22Rv1 (cell line): ENCODE results near the gene RMI2.

Experiments used
- H3K27ac ChIP-seq: fragments of 450-650 bp; 2 replicates; pipeline ENCODE4 v1.5.1; 2017
- ZFX ChIP-seq: fragments of 450-650 bp; IDR thresholded peaks from 2 replicates; pipeline ENCODE4 v1.6.1; 2017; ENCODE audit warnings: antibody characterized with exemption, borderline replicate concordance
- TF ChIP-seq, protein P1 (sequence below): fragments of 450-650 bp; IDR thresholded peaks from 2 replicates; pipeline ENCODE4 v1.5.1; 2017; ENCODE audit warnings: mild to moderate bottlenecking

Gene RMI2

DNA sequence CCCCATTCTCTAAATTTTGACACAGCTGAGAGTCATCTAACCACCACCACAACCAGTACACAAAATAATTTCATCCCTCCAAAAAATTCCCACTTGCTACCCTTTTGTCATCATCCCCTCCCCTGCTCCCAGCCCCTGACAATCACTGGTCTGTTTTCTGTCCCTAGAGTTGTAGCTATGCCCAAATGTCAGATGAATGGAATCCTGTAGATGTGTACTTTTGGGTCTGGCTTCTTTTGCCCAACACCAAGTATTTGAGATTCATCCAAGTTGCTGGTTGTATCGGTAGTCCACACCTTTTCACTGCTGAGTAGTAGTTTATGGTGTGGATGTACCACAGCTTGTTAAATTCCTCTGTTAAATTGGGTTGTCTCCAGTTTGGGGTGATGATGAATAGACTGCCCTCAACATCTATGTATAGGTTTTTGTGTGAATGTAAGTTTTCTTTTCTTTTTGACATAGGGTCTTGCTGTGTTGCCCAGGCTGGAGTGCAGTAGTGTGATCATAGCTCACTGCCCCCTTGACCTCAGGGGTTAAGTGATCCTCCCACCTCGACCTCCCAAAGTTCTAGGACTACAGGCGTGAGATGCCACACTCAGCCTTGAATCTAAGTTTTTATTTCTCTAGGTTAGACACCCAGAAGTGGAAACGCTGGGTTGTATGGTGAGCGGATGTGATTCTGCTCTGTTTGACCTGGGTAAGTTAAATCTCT, 14.6 kb upstream of the RMI2 start:
- TF ChIP-seq, protein P1, sequence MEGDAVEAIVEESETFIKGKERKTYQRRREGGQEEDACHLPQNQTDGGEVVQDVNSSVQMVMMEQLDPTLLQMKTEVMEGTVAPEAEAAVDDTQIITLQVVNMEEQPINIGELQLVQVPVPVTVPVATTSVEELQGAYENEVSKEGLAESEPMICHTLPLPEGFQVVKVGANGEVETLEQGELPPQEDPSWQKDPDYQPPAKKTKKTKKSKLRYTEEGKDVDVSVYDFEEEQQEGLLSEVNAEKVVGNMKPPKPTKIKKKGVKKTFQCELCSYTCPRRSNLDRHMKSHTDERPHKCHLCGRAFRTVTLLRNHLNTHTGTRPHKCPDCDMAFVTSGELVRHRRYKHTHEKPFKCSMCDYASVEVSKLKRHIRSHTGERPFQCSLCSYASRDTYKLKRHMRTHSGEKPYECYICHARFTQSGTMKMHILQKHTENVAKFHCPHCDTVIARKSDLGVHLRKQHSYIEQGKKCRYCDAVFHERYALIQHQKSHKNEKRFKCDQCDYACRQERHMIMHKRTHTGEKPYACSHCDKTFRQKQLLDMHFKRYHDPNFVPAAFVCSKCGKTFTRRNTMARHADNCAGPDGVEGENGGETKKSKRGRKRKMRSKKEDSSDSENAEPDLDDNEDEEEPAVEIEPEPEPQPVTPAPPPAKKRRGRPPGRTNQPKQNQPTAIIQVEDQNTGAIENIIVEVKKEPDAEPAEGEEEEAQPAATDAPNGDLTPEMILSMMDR, result no peak
- no peak for TF ChIP-seq ZFX

DNA sequence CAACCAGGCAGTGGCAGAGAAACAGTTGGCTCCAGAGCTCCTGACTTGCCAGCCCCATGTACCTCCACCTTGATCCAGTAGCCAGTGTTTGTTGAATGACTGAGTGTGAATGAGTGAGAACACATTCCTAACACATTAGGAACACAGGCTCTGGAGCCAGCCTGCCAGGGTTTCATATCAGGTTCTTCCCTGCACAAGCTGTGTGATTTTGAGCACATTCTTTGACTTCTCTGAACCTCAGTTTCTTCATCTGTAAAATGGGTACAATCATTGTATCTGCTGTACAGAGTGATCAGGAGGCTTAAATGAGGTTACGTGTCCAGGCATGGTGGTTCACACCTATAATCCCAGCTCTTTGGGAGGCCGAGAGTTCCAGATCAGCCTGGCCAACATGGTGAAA, 13.3 kb upstream of the RMI2 start:
- TF ChIP-seq, protein P1, result no peak
- no peak for TF ChIP-seq ZFX
- no peak overlapping the region for H3K27ac ChIP-seq

More for the DNA sequence above, 14.6 kb upstream of the RMI2 start:
- H3K27ac ChIP-seq, result no peak overlapping the region

DNA sequence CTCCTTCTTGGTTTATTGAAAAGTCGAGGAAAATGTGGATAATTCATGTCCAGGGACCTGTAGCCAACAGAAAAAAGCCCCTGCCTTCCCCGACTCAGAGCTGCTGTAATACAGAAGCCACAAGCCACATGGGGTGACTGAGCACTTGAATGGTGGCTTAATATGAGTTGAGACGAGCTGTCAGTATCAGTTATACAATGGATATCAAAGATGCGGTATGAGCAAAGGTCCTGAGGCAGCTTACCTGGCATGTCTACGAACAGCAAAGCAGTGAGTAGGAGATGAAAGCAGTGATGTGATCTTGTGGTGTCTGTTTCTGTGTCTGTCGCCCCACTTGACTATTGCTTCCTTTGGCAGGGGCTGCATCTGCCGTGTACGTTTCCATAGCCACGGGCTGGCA, 12.2 kb upstream of the RMI2 start:
- H3K27ac ChIP-seq, result no peak overlapping the region
- TF ChIP-seq, protein P1, result no peak
- TF ChIP-seq ZFX, result no peak

DNA sequence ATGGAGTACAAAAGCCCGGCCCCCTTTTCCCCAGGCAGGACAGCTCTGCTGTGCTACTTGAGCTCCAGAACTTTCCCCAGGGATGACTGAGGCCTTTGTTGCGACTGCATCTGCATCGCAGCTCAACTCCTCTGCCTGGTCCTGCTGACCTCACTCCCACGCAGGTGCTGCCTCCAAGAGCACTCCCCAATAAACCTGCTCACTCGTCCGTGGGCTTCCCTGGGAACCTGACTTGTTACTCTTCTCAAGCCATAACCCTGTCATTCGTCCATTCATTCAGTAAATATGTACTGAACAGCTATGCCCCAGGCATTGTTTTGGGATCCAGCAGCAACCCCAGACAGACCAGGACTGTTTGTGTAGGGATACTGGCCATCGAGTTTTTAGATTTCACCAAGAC, 11.6 kb upstream of the RMI2 start:
- TF ChIP-seq ZFX, result no peak
- H3K27ac ChIP-seq, result no peak overlapping the region

DNA sequence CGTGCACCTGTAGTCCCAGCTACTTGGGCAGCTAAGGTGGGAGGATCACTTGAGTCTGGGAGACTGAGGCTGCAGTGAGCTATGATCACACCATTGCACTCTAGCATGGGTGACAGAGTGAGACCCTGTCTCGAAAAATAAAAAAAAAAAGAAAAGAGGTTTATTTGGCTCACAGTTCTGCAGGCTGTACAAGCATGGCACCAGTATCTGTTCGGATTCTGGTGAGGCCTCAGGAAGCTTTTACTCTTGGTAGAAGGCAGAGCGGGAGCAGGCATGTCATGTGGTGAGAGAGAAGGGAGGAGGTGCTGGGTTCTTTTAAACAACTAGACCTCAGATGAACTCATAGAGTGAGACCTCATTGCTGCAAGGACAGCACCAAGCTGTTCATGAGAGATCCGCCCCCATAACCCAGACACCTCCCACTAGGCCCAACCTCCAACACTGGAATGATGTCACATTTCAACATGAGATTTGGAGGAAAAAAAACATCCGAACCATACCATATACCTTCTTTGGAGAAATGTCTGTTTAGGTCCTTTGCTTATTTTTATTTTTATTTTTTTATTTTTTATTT, 10.3 kb upstream of the RMI2 start:
- no peak overlapping the region for H3K27ac ChIP-seq
- TF ChIP-seq, protein P1, result no peak
- TF ChIP-seq ZFX, result no peak

DNA sequence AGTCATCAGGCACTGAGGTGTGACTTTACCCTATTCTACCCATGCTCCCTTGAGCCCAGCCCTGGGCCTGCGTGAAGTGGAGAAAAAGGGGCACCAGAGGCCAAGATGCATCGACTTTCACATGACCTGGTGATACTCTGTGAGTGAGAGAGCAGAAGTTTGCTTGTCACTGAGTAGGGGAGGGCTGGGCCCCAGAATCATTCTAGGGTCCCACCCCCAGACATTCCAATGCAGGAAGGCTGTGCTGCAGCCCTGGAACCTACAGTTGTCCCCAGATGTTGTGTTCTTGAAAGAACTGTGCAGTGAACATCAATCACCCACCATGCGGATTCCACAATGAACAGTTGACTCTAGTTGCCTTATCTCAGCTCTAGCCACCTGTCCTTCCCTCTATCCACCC, 6.2 kb upstream of the RMI2 start:
- H3K27ac ChIP-seq, result no peak overlapping the region
- no peak for TF ChIP-seq ZFX
- TF ChIP-seq, protein P1, result no peak

DNA sequence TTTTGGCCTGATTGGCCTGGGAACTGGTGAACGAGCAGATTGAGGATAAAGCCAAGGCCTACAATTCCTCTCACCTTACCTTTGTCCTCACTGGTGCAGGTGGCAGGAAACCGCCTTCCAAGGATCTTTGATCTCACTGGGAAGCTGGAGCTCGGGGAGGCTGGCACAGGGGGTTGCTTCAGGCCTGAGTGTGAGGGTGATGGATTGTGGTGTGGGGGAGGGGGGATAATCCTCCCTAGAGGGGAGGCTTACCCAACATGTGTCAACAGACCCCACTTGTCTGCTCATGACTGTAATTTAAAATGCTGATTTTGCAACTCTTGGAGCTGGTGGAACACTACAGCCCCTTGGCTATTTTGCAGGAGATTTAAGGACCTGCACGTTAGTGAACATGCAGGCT, 4.5 kb upstream of the RMI2 start:
- TF ChIP-seq, protein P1, result no peak
- no peak for TF ChIP-seq ZFX
- H3K27ac ChIP-seq, result no peak overlapping the region

DNA sequence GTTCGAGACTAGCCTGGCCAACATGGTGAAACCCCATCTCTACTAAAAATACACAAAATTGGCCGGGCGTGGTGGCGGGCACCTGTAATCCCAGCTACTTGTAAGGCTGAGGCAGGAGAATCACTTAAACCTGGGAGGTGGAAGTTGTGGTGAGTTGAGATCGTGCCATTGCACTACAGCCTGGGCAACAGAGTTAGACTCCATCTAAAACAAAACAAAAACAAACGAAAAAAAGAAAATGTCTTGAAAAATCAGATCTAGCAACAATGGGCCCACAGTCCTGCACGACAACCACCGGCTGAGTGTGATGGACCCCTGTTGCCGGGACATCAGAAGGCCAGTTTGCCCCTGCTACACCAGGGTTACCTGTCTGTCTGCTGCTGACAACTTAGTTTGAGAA, 3.9 kb upstream of the RMI2 start:
- TF ChIP-seq, protein P1, result no peak
- no peak for TF ChIP-seq ZFX
- H3K27ac ChIP-seq, result no peak overlapping the region
